Inferior parietal cortex (tissue), 1 donor: Measurements from ENCODE around the gene SFI1.
"Not testable (repeated sequence)": the region's sequence is repeated elsewhere in the genome, so short reads cannot be mapped to it uniquely, and the experiment has no call there.

Source experiments
- DNase-seq: peaks from one replicate; pipeline ENCODE4 v3.0.0-alpha.2; 2016; ENCODE audit errors: extremely low spot score

Gene SFI1

DNA sequence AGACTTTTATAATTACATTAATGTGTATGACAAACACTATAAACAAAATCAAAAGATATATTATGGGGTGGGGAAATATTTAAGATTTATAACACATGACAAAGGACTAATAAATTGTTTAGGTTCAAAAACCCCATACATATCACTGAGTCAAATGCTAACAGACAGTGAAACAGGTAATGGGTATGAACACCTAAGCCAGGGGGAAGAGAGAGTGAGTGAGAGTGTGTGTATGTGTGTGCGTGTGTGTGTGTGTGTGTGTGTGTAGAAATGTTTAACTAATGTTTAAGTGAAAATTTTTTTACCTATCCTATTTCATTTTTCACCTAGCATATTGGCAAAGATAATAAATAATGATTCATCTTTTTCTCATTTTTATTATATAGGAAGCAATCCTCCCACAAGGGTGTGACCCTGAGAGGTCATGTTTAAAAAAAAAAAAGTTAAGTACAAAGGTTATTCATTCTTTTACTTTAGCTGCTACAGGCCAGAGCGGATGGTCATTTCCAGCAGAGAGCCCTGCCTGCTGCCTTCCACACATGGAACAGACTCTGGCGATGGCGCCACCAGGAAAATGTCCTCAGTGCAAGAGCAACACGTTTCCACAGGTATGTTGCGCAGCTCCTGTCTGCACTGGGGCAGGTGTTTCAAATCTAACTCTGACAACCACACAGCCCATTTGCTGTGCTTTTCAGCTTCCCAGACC is 92.8 kb downstream of the SFI1 start:
- DNase-seq, result no peak

DNA sequence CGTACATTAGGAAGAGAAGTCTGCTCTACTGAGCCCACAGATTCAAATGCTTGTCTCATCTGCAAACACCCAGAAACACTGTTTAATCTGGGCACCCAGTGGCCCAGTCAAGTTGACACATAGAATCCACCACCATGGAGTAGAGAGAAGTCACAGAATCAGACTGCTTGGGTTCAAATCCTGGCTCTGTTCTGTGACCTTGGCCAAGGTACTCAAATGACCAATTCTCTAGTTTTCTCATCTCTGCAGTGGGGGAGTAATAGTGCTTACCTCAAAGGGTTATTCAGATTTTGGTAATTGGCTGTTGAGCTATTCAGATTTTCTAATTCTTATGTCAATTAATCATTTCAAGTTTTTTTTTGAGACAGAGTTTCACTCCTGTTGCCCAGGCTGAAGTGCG is 93.8 kb downstream of the SFI1 start:
- DNase-seq, result not testable (repeated sequence)

DNA sequence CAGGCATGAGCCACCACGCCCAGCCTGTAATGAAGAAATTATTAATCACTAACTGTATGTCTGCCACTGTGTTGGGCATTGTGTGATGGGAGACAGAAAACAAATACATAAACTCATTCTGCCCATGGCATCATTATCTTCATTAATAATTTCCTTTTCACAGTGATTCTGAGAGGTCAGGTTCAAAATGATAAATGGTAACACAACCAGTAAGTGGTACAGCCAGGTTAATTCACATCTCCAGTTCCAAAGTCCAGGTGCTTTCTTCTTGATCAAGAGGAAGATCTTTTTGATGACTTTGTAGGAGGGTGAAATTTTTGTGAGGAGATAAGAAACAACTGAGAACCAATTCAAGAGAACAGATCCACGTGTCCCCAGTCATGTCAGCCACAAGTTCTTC is 98.9 kb downstream of the SFI1 start:
- no peak for DNase-seq

DNA sequence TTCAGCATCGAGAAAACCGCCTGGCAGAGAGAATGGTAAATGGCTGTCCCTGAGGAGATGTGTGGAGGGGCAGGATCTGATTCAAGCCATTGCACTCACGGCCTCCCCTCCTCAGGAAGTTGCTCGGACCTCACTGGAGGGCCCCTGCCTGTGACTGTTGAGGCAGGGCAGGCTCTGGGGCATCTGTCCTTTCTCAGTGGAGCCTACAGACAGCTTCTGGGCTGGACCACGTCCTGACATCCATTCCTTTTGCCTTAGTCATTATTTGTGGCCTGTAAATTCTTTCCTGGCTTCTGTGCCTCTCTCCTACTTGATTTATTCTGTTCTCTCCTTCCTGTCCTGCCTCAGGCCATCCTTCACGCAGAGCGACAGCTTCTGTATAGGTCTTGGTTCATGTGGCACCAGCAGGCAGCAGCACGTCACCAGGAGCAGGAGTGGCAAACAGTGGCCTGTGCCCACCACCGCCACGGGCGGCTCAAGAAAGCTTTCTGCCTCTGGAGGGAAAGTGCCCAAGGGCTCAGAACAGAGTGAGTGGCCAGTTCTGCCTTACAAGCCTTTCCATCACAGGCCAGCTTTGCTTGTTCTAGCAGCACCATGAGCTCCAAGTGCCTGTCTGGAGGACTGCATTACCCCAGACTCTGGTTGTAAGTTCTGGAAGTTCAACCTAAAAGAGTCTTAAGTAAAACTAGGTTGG is 106.1 kb downstream of the SFI1 start:
- no peak for DNase-seq

DNA sequence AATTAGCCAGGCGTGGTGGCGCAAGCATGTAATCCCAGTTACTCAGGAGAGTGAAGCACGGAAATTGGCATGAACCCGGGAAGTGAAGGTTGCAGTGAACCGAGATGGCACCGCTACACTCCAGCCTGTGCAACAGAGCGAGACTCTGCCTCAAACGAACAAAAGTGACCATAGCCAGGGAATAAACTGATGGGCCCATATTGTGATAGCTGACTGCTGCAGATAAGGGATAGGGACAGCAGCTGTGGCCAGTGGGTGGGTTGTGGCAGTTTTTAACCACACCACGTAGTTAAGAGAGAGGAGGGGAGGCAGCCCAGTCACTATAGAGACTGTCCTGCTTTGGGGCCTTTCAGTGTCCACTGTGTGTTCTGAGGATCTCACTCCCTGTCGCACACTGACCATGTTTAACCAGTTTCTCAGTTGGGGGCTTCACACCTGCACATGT is 106.8 kb downstream of the SFI1 start:
- no peak for DNase-seq

DNA sequence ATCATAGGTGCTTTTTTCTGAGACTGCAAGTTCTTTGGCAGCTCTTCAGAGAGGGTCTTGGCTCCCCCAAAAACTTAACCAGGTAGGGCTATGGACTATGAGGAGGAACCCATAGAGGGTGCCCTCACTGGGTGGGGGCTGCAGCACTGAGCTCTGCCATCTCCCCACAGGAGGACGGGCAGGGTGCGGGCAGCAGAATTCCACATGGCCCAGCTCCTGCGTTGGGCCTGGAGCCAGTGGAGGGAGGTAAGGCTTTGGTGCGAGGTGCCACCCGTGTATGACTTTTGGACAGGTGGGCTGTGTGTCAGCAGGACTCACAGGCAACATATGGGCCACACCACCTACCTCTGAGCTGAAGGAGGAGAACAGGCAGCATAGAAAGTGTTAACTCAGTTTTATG is 107.2 kb downstream of the SFI1 start:
- DNase-seq, result no peak

DNA sequence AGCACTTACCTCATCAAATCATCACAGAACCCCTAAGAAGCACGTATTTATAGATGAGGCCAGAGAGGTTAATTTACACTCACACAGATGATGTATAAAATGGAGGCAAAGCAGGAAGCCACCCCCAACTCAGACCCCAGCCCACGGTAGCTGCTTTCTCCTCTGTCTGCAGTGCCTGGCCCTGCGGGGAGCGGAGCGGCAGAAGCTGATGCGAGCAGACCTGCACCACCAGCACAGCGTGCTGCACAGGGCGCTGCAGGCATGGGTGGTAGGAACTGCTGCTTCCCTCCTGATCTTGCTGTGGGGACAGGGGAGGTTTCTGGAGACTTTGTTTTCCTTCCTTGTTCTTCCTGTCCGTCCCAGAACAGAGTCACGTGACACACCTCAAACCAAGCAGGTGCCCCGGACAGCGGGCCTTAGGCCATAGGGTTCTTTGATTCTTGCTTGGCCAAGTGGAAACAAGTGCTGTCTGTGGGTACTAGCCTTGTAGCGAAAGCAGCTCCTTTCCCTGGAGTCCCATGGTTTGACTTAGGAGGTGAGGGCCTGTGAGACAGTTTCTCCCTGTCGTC is 107.9 kb downstream of the SFI1 start:
- DNase-seq, result no peak

DNA sequence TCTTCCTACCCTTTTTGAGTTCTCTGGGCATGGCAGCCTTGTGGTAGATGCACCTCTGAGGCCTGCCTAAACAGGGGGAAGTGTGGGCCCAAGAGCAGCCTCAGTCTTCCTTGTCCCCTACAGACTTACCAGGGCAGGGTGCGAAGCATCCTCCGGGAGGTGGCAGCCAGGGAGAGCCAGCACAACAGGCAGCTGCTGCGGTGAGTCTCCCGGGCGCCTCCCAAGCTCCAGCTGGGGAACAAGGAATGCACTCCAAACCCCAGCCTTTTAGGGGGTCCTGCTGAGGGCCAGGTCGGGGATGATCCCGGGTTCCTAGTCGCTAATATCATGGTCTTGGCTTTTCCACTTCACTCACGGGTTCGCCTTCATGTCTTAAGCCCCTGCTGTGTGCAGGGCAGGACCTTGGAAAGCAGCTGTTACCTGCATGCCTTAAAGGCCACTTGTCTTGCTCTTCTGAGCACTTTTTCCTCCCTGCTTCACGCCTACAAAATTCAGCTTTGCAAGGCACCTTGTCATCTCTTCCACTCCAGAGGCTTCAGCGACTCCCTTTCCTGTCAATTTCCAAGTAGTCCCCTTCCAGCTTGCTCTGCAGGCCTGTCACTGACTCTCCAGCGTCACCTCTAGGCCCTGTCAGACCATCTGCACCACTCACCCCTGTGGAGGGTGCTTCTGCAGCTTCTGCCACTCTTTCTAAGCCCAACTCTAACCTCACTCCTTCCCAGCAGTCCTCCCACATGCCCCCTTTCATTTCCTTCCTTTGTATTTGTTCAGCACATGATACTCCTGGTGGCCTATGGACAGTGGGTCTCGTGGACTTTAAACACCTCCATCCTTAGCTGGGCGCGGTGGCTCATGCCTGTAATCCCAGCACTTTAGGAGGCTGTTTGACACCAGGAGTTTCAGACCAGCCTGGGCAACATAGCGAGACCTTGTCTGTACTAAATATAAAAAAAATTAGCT is 108.7 kb downstream of the SFI1 start:
- DNase-seq, result no peak

DNA sequence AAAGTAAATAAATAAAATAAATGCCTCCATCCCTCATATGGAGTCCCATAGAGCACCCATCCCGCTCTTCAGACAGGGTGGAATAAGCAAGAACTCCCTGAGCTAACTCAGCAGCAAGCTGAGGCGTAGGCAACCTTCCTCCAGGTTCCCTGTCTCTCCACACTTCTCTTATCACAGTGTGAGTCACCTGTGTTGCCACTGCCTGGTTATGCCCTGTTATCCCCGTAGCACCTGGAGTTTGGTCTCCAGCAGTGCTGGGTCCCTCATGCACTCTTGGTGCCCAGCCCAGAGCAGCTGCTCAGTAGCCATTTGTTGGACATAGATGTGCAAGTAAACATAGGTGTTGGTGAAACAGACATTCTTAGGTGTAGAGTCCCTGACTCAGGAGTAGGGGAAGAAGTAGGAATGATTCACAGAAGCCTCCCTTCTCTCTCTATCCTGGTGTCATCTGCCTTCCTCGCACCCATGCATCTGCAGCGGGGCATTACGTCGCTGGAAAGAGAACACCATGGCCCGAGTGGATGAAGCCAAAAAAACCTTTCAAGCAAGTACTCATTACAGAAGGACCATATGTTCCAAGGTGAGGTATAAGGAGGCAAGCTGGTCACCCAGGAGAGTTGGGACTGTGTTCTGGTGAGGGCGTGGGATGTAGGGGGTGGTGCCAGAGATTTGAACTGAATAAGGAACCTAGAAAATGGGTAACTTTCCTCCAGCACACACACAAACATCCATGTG is 109.7 kb downstream of the SFI1 start:
- no peak for DNase-seq

DNA sequence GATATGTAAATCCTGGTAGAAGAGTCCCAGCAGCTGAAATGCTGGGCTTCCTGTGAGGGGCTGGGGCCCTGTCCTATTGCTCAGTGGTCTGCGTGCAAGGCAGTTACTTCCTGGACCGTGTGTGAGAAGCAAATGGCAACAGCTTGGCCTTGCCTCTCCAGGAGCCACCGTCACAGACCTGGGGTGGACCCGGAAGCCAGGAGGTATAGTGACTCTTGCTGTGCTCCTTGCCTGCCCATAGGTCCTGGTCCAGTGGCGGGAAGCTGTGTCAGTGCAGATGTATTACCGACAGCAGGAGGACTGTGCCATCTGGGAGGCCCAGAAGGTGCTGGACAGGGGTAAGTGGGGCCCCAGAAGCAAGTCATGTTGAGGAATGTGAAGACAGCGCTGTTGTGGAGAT is 111.4 kb downstream of the SFI1 start:
- no peak for DNase-seq

DNA sequence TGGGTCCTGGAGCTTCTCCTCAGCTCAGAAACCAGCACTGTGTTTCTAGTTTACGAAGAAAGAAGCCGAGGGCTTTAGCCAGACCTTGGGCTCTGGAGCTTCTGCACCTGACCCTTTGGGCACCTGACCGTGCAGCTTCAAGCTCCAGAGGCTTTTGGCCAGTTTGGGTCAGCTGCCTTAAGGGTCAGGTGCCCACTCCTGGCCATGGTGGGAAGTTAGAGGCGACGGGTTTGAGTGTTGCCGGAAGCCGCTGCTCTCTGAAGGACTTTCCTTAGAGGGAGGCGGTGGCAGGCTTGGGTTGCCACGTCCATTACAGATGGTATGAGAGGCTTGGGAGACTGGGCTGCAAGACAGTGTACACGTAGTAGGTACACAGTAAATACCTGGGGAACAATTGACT is 113.4 kb downstream of the SFI1 start:
- DNase-seq, result no peak

DNA sequence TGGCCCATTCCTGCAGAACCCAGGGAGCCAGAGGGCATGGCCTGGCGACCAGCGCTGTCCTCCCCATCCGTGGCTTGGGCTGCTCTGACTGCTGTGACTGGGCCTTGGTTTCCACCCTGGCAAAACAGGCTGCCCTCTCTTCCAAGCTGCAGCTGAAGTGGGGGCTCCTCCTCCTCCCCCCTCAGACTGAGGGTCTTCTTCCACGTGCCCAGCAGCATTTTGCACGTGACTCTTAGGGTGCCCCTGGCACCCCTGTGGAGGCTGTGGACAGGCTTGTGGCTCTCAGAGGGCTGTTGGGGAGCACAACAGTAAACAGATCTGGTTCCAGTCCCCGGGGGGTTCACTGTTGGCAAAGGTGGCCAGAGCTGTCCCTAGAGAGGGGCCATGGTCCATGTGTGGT is 114.3 kb downstream of the SFI1 start:
- no peak for DNase-seq

DNA sequence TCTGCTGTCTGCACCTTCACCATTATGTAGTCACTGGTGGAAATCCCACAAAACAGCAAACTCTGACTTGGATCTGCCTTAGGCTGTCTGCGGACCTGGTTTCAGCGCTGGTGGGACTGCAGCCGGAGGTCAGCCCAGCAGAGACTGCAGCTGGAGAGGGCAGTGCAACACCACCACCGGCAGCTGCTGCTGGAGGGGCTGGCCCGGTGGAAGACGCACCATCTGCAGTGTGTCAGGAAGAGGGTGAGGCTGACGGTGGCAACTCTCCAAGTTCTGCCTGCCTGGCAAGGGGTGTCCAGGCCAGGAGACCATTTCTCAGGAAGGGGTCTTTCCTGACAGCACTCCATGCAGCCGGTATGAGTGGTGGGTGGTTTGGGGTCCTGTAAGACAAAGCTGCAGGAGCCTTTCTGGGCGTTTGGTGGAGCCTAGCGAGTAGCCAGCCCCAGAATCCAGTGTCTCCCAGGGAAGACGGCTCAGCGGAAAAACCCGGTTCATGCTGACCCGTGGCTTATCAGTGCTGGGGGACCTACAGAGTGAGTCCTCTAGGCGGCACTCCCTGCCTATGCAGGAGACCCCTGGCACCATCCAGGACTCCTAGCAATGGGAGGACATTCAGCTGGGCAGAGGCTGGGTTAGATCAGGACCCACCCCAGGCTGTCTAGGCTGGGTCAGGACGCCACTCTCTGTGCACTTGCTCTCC is 114.9 kb downstream of the SFI1 start:
- DNase-seq, result no peak

DNA sequence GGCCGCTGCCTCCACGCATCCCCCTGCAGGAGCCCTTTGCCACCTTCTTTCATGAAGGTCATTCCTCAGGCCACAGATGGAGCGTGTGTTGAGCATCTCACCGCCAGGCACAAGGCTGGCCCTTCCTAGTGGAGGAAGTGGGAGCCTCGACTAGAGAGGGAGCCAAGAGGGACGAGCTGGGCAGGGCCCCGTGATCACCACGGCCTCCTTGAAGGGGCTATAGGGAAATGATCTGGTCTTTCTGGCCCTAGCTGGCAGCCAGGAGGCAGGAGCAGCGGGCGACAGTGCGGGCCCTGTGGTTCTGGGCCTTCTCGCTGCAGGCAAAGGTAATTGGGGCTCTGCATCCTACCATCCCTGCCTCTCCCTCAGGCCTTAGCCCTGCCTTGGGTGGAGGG is 116.6 kb downstream of the SFI1 start:
- DNase-seq, result no peak

DNA sequence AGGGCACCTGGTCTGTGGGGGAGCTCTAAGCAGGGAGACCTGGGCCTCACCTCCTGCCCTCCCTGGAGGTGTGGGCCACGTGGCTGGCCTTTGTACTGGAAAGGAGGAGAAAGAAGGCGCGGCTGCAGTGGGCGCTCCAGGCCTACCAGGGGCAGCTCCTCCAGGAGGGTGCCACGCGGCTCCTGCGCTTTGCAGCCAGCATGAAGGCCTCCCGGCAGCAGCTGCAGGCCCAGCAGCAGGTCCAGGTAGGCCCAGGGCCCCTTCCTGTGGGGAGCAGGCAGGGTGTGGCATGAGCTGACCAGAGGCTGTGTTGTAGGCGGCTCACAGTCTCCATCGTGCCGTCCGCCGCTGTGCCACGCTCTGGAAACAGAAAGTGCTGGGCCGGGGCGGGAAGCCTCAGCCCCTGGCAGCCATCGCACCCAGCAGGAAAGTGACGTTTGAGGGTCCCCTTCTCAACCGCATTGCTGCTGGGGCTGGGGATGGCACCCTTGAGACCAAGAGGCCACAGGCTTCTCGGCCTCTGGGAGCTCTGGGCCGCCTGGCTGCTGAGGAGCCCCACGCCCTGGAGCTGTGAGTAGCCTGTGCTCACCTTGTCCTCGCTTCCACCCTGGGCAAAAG is 117.1 kb downstream of the SFI1 start:
- no peak for DNase-seq

DNA sequence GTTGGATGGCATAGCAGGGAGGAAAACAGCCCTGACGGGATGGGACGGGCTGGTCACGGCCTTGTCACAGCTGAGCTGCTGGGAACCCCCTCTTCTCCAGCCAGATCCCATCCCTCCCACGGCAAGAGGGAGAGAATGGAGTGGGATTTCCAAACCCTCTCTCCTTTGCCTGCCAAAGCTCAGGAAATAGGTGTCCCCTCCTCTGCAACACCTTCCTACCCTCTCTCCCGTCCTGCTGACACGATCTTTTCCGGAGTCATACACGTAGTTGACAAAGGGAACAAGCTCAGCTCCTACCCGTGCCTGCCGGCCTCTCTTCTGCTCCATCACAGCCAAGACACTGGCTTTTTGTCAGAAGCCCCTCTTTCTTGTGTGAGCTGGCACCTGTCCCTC is 117.6 kb downstream of the SFI1 start:
- DNase-seq, result no peak

DNA sequence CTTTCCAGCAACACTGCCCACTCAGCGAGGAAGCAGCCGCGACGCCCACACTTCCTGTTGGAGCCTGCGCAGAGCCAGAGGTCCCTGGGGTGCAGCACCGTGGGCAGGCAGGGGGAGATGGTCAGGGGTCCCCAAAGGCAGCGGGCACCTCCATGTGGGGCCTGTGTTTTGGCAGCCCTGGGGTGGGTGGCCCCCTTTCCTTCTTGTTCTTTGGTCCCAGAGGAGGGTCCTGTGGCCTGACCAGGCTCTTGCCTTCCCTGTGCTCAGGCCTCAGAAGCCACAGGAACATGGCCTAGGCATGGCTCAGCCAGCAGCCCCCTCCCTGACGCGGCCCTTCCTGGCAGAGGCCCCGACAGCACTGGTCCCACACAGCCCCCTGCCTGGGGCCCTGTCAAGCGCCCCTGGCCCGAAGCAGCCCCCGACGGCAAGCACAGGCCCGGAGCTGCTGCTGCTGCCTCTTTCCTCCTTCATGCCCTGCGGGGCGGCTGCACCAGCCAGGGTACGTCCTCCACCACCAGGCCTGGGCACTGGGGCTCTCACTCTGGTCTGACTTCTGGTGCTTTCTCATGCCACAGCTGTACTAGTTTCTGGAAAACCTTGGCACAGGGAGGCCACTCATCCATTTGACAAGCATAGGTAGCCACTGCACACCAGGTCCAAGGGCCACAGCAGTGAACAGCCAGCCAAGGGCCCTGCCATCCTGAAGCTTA is 118.6 kb downstream of the SFI1 start:
- no peak for DNase-seq

DNA sequence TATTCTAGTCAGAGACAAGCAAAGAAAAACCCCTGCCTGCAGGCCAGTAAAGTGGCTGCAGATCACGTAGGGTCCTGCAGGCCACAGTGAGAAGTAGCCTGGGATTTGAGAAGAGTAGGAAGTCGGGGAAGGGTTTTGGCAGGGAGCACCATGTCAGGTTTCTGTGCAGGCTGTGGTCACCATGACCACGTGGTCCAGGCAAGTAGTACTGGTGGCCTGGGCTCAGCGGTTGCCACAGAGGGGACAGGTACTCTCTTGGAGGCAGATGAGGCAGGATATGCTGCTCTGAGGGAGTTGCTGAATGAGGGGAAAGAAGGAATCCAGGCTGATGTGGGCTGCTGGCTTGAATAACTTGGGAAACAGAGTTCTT is 119.1 kb downstream of the SFI1 start:
- DNase-seq, result no peak

DNA sequence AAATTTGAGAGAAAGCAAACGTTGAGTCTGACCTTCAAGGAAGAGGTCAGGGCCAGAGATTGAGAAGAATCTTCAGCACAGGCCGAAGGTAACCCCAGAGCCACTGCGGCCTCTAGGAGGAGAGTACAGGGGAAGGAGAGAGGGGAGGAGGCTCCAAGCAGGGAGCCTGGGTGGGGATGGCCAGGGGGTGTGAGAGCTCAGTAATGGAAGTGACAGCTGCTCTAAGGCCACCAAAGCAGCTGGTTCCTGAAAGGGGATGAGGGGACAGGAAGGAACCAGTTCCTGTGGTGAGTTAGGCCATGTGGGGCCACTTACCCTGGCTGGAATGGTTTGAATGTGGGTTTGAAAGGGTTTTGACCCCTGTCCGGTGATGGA is 119.6 kb downstream of the SFI1 start:
- DNase-seq, result no peak
